ENCODE results near the gene SLX4IP. TPM values are rescaled to one million over a fixed set of nuclear protein-coding genes. Genes with fewer than 3 reads are reported as not detected.

Gene SLX4IP
- total RNA-seq, 2 donors from 2014 or later: 3.8 to 9.1 TPM

GRCh38 chr20:10519361-10520046 lies 84.4 kb downstream of the SLX4IP start:
- Mint-ChIP-seq H3K9me3 (no peaks in the 10 kb centered on the region), H3K27ac (no peak overlapping the region), H3K36me3 (peaks cover 4 to 5% of the 10 kb centered on the region in 2 donors)
- DNase-seq (ENCODE audit: low spot score in 2 of 2) (no peak), ATAC-seq (peak in 1 of 2 donors; percentile 78)

GRCh38 chr20:10520528-10520927 lies 85.4 kb downstream of the SLX4IP start:
- Mint-ChIP-seq H3K27ac (peak overlapping the region in 1 of 2 donors; percentile 55), H3K9me3 (no peaks in the 10 kb centered on the region), H3K36me3 (no peaks in the 10 kb centered on the region)
- ATAC-seq (no peak), DNase-seq (ENCODE audit: low spot score in 2 of 2) (no peak)

GRCh38 chr20:10521068-10521831 lies 86.1 kb downstream of the SLX4IP start:
- H3K36me3 Mint-ChIP-seq: peaks cover 0 to 7% of the 10 kb centered on the region in 2 donors
- no peaks in the 10 kb centered on the region for H3K9me3 Mint-ChIP-seq
- DNase-seq (ENCODE audit: low spot score in 2 of 2) (no peak), ATAC-seq (peak in 1 of 2 donors; percentile 38)
- peak overlapping the region in 1 of 2 donors; percentile 0 for H3K27ac Mint-ChIP-seq

GRCh38 chr20:10521836-10522235 lies 86.7 kb downstream of the SLX4IP start:
- ATAC-seq (no peak), DNase-seq (ENCODE audit: low spot score in 2 of 2) (no peak)
- Mint-ChIP-seq H3K27ac (no peak overlapping the region), H3K9me3 (no peaks in the 10 kb centered on the region), H3K36me3 (peaks cover 0 to 7% of the 10 kb centered on the region in 2 donors)

GRCh38 chr20:10522328-10522727 lies 87.2 kb downstream of the SLX4IP start:
- no peak for DNase-seq (ENCODE audit: low spot score in 2 of 2)
- peaks cover 0 to 7% of the 10 kb centered on the region in 2 donors for H3K36me3 Mint-ChIP-seq
- H3K9me3 Mint-ChIP-seq: no peaks in the 10 kb centered on the region
- no peak overlapping the region for H3K27ac Mint-ChIP-seq
- no peak for ATAC-seq

- DNase-seq (ENCODE audit: low spot score in 2 of 2): no peak
- H3K27ac Mint-ChIP-seq: no peak overlapping the region
- ATAC-seq: no peak
- H3K9me3 Mint-ChIP-seq: no peaks in the 10 kb centered on the region
- peaks cover 0 to 7% of the 10 kb centered on the region in 2 donors for H3K36me3 Mint-ChIP-seq
Measured at GRCh38 chr20:10523443-10523842, 88.3 kb downstream of the SLX4IP start.

- peaks cover 0 to 7% of the 10 kb centered on the region in 2 donors for H3K36me3 Mint-ChIP-seq
- no peak overlapping the region for H3K27ac Mint-ChIP-seq
- DNase-seq (ENCODE audit: low spot score in 2 of 2): no peak
- no peak for ATAC-seq
- H3K9me3 Mint-ChIP-seq: no peaks in the 10 kb centered on the region
Measured at GRCh38 chr20:10524034-10524476, 89.0 kb downstream of the SLX4IP start.

- DNase-seq (ENCODE audit: low spot score in 2 of 2): no peak
- peak; percentile 62 to 63 for ATAC-seq
- Mint-ChIP-seq H3K9me3 (no peaks in the 10 kb centered on the region), H3K36me3 (peaks cover 0 to 7% of the 10 kb centered on the region in 2 donors), H3K27ac (no peak overlapping the region)
Measured at GRCh38 chr20:10524643-10525042, 89.5 kb downstream of the SLX4IP start.

GRCh38 chr20:10527781-10528180 lies 92.7 kb downstream of the SLX4IP start:
- Mint-ChIP-seq H3K27ac (no peak overlapping the region), H3K9me3 (no peaks in the 10 kb centered on the region), H3K36me3 (peaks cover 0 to 7% of the 10 kb centered on the region in 2 donors)
- no peak for ATAC-seq
- no peak for DNase-seq (ENCODE audit: low spot score in 2 of 2)

GRCh38 chr20:10530883-10531282 lies 95.8 kb downstream of the SLX4IP start:
- no peak overlapping the region for H3K27ac Mint-ChIP-seq
- H3K36me3 Mint-ChIP-seq: peaks cover 0 to 4% of the 10 kb centered on the region in 2 donors
- H3K9me3 Mint-ChIP-seq: no peaks in the 10 kb centered on the region
- ATAC-seq: no peak
- no peak for DNase-seq (ENCODE audit: low spot score in 2 of 2)

GRCh38 chr20:10531848-10532247 lies 96.7 kb downstream of the SLX4IP start:
- no peaks in the 10 kb centered on the region for H3K9me3 Mint-ChIP-seq
- H3K36me3 Mint-ChIP-seq: no peaks in the 10 kb centered on the region
- DNase-seq (ENCODE audit: low spot score in 2 of 2) (no peak), ATAC-seq (no peak)
- H3K27ac Mint-ChIP-seq: no peak overlapping the region

GRCh38 chr20:10532361-10532760 lies 97.3 kb downstream of the SLX4IP start:
- no peak overlapping the region for H3K27ac Mint-ChIP-seq
- ATAC-seq: no peak
- no peaks in the 10 kb centered on the region for H3K36me3 Mint-ChIP-seq
- no peaks in the 10 kb centered on the region for H3K9me3 Mint-ChIP-seq
- no peak for DNase-seq (ENCODE audit: low spot score in 2 of 2)

- H3K9me3 Mint-ChIP-seq: no peaks in the 10 kb centered on the region
- no peak overlapping the region for H3K27ac Mint-ChIP-seq
- ATAC-seq (no peak), DNase-seq (ENCODE audit: low spot score in 2 of 2) (peak in 1 of 2 donors; percentile 17)
- H3K36me3 Mint-ChIP-seq: no peaks in the 10 kb centered on the region
Measured at GRCh38 chr20:10536531-10536930, 101.4 kb downstream of the SLX4IP start.

GRCh38 chr20:10537850-10538480 lies 102.9 kb downstream of the SLX4IP start:
- DNase-seq (ENCODE audit: low spot score in 2 of 2): no peak
- no peak for ATAC-seq
- Mint-ChIP-seq H3K27ac (no peak overlapping the region), H3K9me3 (no peaks in the 10 kb centered on the region), H3K36me3 (no peaks in the 10 kb centered on the region)

- Mint-ChIP-seq H3K9me3 (no peaks in the 10 kb centered on the region), H3K36me3 (no peaks in the 10 kb centered on the region), H3K27ac (peak overlapping the region in 1 of 2 donors; percentile 11)
- no peak for DNase-seq (ENCODE audit: low spot score in 2 of 2)
- ATAC-seq: no peak
Measured at GRCh38 chr20:10538768-10539167, 103.7 kb downstream of the SLX4IP start.

- ATAC-seq: no peak
- H3K36me3 Mint-ChIP-seq: no peaks in the 10 kb centered on the region
- no peak overlapping the region for H3K27ac Mint-ChIP-seq
- DNase-seq (ENCODE audit: low spot score in 2 of 2): no peak
- no peaks in the 10 kb centered on the region for H3K9me3 Mint-ChIP-seq
Measured at GRCh38 chr20:10539818-10540553, 104.9 kb downstream of the SLX4IP start.
